ENCODE measurements around the gene TMEM135. TPM values are rescaled to one million over a fixed set of nuclear protein-coding genes. Genes with fewer than 3 reads are reported as not detected.

Gene TMEM135
- total RNA-seq, 4 donors from 2014 or later = 17.2 to 69.6 (median 33.0) TPM

DNA sequence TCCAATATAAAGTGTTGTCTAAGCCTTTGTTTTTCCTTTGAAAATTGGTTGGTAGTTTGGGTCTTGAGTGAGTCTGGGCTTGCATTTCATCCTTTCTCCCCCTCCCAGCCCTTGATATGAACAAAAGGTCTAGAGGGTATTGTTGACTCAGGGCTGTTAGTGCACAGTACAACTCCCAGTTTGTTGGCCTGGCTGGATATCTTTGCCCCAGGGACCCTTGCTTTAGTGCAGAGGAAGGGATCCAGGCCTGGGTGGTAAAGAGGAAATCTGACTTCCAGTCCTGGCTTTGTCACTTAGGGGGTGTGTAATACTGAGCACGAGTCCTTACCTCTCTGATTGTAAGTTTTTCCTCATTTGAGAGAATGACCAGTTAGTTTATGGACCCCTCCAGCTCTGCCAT, 330.4 kb downstream of the TMEM135 start:
- no peak overlapping the region for H3K27ac ChIP-seq
- DNase-seq = no peak
- H3K4me3 ChIP-seq (replicated peaks in 1 of 3) = no peak overlapping the region
- peaks cover 0 to 12% of the 10 kb centered on the region in 2 donors for H3K4me1 ChIP-seq
- TF ChIP-seq POLR2A (IDR thresholded peaks at IDR 0.05) (no peak), CTCF (IDR thresholded peaks at IDR 0.05) (no peak)
- no peaks in the 10 kb centered on the region for H3K27me3 ChIP-seq
- intact Hi-C loops (cut with DNase I) = no loop called here
- WGBS, 2 donors = 53 to 60% methylated on average over 1 of the region's 1 CpG
- no peaks in the 10 kb centered on the region for H3K9me3 ChIP-seq
- no peaks in the 10 kb centered on the region for H3K36me3 ChIP-seq

- Histone ChIP-seq H3K4me3 (replicated peaks in 1 of 3) (no peak overlapping the region), H3K36me3 (no peaks in the 10 kb centered on the region), H3K27me3 (no peaks in the 10 kb centered on the region), H3K9me3 (no peaks in the 10 kb centered on the region), H3K4me1 (peaks cover 0 to 12% of the 10 kb centered on the region in 2 donors), H3K27ac (no peak overlapping the region)
- intact Hi-C loops (cut with DNase I) = no loop called here
- 55 to 72% methylated on average over 5 of the region's 5 CpGs for WGBS, 2 donors
- TF ChIP-seq CTCF (IDR thresholded peaks at IDR 0.05) (no peak), POLR2A (IDR thresholded peaks at IDR 0.05) (no peak)
- no peak for DNase-seq
Observed at GRCh38 chr11:87368858-87369480, 331.2 kb downstream of the TMEM135 start.

- H3K27ac ChIP-seq = no peak overlapping the region
- no peak overlapping the region for H3K4me3 ChIP-seq (replicated peaks in 1 of 3)
- intact Hi-C loops (cut with DNase I) = no loop called here
- WGBS, 2 donors = 81 to 97% methylated on average over 4 of the region's 4 CpGs
- H3K36me3 ChIP-seq = no peaks in the 10 kb centered on the region
- no peak for DNase-seq
- H3K9me3 ChIP-seq = no peaks in the 10 kb centered on the region
- no peaks in the 10 kb centered on the region for H3K27me3 ChIP-seq
- H3K4me1 ChIP-seq = peaks cover 0 to 12% of the 10 kb centered on the region in 2 donors
- no peak for TF ChIP-seq POLR2A (IDR thresholded peaks at IDR 0.05)
- TF ChIP-seq CTCF (IDR thresholded peaks at IDR 0.05) = no peak
Observed at GRCh38 chr11:87369888-87370287, 332.2 kb downstream of the TMEM135 start.

GRCh38 chr11:87372065-87372464, 334.3 kb downstream of the TMEM135 start:
- no peaks in the 10 kb centered on the region for H3K9me3 ChIP-seq
- H3K4me1 ChIP-seq = peaks cover 0 to 8% of the 10 kb centered on the region in 2 donors
- TF ChIP-seq POLR2A (IDR thresholded peaks at IDR 0.05) (no peak), CTCF (IDR thresholded peaks at IDR 0.05) (no peak)
- H3K36me3 ChIP-seq = no peaks in the 10 kb centered on the region
- no peak overlapping the region for H3K4me3 ChIP-seq (replicated peaks in 1 of 3)
- no peak for DNase-seq
- H3K27ac ChIP-seq = no peak overlapping the region
- no peaks in the 10 kb centered on the region for H3K27me3 ChIP-seq
- WGBS, 2 donors = 87 to 99% methylated on average over 3 of the region's 3 CpGs
- intact Hi-C loops (cut with DNase I) = no loop called here

Other genes with a start within 250 kb of the TMEM135 start
- 10 to 100 TPM; 26.4 to 47.8 (median 36.2) TPM for gene PRSS23, start 237.4 kb upstream of the TMEM135 start, total RNA-seq
- gene FZD4, start 82.5 kb upstream of the TMEM135 start, total RNA-seq = 10 to 100 TPM; 32.9 to 70.8 (median 48.0) TPM

Measured in thyroid gland (tissue), 4 donors.